Spleen (tissue), 11 donors: ENCODE measurements around the gene TERT. TPM values are rescaled to one million over a fixed set of nuclear protein-coding genes. Genes with fewer than 3 reads are reported as not detected.

Experiments
- DNase-seq: peaks from one replicate; pipeline ENCODE4 v3.0.0-alpha.2; 2020
- H3K27ac ChIP-seq, 8 donors: fragments of 200-600 bp; sonication (generic) in 7 of 8; 1 replicate in 4 of 8; 2 replicates in 4 of 8; pipeline versions ENCODE4 v1.5.0 to v1.8.0; 2016 to 2021; ENCODE audit warnings: inconsistent platforms in 4 of 8, mild to moderate bottlenecking in 4 of 8, moderate library complexity in 1 of 8
- H3K27me3 ChIP-seq, 7 donors: fragments of 200-600 bp; sonication (generic) in 6 of 7; replicated peaks in 1 of 7; 1 replicate in 4 of 7; 2 replicates in 3 of 7; pipeline versions ENCODE4 v1.5.0 to v1.8.0; 2016 to 2021; ENCODE audit warnings: inconsistent platforms in 3 of 7, mild to moderate bottlenecking in 1 of 7
- H3K36me3 ChIP-seq, 6 donors: fragments of 200-600 bp; sonication (generic) in 5 of 6; 1 replicate in 4 of 6; 2 replicates in 2 of 6; pipeline versions ENCODE4 v1.5.0 to v1.8.0; 2016 to 2021; ENCODE audit warnings: inconsistent platforms in 2 of 6
- H3K4me1 ChIP-seq, 6 donors: fragments of 200-600 bp; sonication (generic) in 5 of 6; 1 replicate in 3 of 6; 2 replicates in 3 of 6; pipeline versions ENCODE4 v1.5.0 to v1.8.0; 2016 to 2021; ENCODE audit warnings: inconsistent platforms in 3 of 6
- H3K4me3 ChIP-seq, 8 donors: fragments of 200-600 bp; sonication (generic) in 7 of 8; 1 replicate in 4 of 8; 2 replicates in 4 of 8; pipeline versions ENCODE4 v1.5.0 to v1.8.0; 2016 to 2021; ENCODE audit warnings: inconsistent platforms in 4 of 8, mild to moderate bottlenecking in 4 of 8, moderate library complexity in 2 of 8
- H3K9me3 ChIP-seq, 8 donors: fragments of 200-600 bp; sonication (generic) in 7 of 8; 1 replicate in 4 of 8; 2 replicates in 4 of 8; pipeline versions ENCODE4 v1.5.0 to v1.8.0; 2016 to 2021; ENCODE audit warnings: inconsistent platforms in 4 of 8
- POLR2A ChIP-seq, 3 donors: fragments of 450-650 bp; IDR thresholded peaks; one replicate each; pipeline ENCODE4 v1.5.1; 2017; ENCODE audit warnings: antibody characterized with exemption in 3 of 3, mild to moderate bottlenecking in 1 of 3
- POLR2AphosphoS5 ChIP-seq, 3 donors: sonication (generic); formaldehyde crosslinking; IDR thresholded peaks; one replicate each; pipeline ENCODE4 v1.5.1; 2017; ENCODE audit warnings: antibody characterized with exemption in 3 of 3
- WGBS, 5 donors: extraction: QIAGEN DNeasy Blood & Tissue Kit in 3 of 5; methylation state at CpG; one replicate each; pipeline versions ENCODE4 v1.1.5 to v1.1.7; 2013 to 2018; 5-methylcytosine and 5-hydroxymethylcytosine counted together
- intact Hi-C: fragments of 100-400 bp; cut with DNase I; formaldehyde crosslinking; loops from one replicate; pipeline ENCODE4 v1.15.0; 2023; ENCODE audit warnings: low total_unique reads
- polyA plus RNA-seq, 3 donors: library from polyadenylated mRNA; stranded (reverse); fragments of 200-250 nt; gene quantifications; one replicate each; pipeline ENCODE4 v1.2.1, GENCODE V29; 2013
- total RNA-seq, 7 donors: library from RNA; depleted of rRNA in 3 of 7; stranded (reverse); fragments of >200 nt in 3 of 7; fragmentation: NEBNext Ultra II Directional in 4 of 7; extraction: Animal tissue kit (Norgen Biotek cat#: 25700) in 4 of 7; gene quantifications; one replicate each; pipeline versions ENCODE4 v1.1.0 to v1.2.1, GENCODE V29; 2016 to 2021
- TF ChIP-seq, protein P1 (sequence below), 11 experiments: fragments of 200-600 bp in 7 of 11; fragments of 450-650 bp in 4 of 11; sonication (generic) in 4 of 11; IDR thresholded peaks in 8 of 11; conservative IDR thresholded peaks in 3 of 11; 1 replicate in 7 of 11; 2 replicates in 4 of 11; pipeline versions ENCODE4 v1.4.0 to v1.8.0; 2016 to 2021; ENCODE audit warnings: antibody characterized with exemption in 11 of 11, inconsistent platforms in 4 of 11, mild to moderate bottlenecking in 1 of 11
- donor health status: healthy with polysubstance abuse.
- donor health status: DM: no; HTN: no; CAD: no; lungs with moderate emphysema.
- donor health status: DM: no; HTN: no; CAD: no.
- donor health status: Bipolar disorder and iron deficiency.
- donor health status: healthy.
- donor health status: DM: no; HTN: no; CAD: no.
- donor health status: DM: yes; HTN: yes; CAD: no.

TERT gene
- total and polyA plus RNA-seq, 10 donors, result 0.09 to 5.3 (median 0.40) TPM; not detected in 2

DNA sequence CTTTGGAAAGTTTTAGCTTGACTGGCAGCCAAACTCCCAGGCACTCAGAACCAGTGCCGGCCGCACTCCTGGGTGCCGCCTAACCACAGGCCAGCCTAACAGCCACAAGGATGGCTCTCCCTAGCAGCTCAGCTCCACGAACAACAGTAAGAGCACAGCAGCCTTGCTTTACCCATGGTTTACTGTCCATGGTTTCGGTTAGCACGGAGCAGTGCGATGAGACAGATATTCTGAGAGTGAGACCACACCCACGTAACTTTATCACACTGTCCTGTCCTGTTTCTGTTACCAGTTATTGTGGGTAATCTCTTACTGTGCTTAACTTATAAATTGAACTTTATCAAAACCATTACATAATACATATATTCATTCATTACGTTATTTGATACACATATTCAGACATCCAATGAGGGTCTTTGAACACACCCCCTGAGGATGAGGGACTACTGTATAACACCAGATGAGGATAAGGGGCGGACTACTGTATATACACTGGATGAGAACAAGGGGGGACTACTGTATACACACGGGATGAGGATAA lies 37.7 kb upstream of the TERT start:
- WGBS, 5 donors, result 84 to 94% (median 90%) methylated on average over 11 of the region's 11 CpGs
- intact Hi-C loops, result no loop called here
- Histone ChIP-seq H3K27ac (no peak overlapping the region), H3K27me3 (no peaks in the 10 kb centered on the region), H3K4me1 (peaks cover 0 to 20% (median 0%) of the 10 kb centered on the region in 6 donors), H3K9me3 (no peaks in the 10 kb centered on the region), H3K4me3 (no peak overlapping the region), H3K36me3 (peaks cover 3 to 90% (median 75%) of the 10 kb centered on the region in 6 donors)
- peak; percentile 23 for DNase-seq
- TF ChIP-seq, protein P1, sequence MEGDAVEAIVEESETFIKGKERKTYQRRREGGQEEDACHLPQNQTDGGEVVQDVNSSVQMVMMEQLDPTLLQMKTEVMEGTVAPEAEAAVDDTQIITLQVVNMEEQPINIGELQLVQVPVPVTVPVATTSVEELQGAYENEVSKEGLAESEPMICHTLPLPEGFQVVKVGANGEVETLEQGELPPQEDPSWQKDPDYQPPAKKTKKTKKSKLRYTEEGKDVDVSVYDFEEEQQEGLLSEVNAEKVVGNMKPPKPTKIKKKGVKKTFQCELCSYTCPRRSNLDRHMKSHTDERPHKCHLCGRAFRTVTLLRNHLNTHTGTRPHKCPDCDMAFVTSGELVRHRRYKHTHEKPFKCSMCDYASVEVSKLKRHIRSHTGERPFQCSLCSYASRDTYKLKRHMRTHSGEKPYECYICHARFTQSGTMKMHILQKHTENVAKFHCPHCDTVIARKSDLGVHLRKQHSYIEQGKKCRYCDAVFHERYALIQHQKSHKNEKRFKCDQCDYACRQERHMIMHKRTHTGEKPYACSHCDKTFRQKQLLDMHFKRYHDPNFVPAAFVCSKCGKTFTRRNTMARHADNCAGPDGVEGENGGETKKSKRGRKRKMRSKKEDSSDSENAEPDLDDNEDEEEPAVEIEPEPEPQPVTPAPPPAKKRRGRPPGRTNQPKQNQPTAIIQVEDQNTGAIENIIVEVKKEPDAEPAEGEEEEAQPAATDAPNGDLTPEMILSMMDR (IDR thresholded peaks at IDR 0.05 in 8 of 11, conservative IDR thresholded peaks at IDR 0.05 in 3 of 11), result no peak
- TF ChIP-seq POLR2A (IDR thresholded peaks at IDR 0.05) (no peak), POLR2AphosphoS5 (IDR thresholded peaks at IDR 0.05) (no peak)

DNA sequence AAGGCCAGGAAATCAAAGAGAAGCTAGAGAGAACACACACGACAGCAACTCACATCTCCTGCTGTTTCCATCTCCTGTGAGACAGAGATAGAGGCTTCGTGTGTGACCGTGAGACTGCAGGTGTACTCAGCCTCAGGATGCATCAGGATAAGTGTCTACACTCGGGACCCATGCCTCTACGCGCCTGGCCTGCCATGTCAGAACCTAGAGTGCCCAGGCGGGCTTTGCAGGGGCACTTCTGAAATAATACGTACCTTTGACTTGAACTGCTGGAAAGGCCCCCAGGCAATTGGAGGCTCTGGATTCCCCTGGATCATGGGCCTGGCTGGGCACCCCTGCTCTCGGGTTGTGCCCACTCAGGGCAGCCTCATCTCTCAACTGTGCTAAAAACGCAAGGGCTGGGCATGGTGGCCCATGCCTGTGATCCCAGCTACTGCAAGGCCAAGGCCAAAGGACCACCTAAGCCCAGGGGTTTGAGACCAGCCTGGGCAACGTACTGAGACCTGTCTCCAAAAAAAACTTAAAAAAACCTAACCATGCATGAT lies 37.1 kb upstream of the TERT start:
- peaks cover 3 to 89% (median 69%) of the 10 kb centered on the region in 6 donors for H3K36me3 ChIP-seq

DNA sequence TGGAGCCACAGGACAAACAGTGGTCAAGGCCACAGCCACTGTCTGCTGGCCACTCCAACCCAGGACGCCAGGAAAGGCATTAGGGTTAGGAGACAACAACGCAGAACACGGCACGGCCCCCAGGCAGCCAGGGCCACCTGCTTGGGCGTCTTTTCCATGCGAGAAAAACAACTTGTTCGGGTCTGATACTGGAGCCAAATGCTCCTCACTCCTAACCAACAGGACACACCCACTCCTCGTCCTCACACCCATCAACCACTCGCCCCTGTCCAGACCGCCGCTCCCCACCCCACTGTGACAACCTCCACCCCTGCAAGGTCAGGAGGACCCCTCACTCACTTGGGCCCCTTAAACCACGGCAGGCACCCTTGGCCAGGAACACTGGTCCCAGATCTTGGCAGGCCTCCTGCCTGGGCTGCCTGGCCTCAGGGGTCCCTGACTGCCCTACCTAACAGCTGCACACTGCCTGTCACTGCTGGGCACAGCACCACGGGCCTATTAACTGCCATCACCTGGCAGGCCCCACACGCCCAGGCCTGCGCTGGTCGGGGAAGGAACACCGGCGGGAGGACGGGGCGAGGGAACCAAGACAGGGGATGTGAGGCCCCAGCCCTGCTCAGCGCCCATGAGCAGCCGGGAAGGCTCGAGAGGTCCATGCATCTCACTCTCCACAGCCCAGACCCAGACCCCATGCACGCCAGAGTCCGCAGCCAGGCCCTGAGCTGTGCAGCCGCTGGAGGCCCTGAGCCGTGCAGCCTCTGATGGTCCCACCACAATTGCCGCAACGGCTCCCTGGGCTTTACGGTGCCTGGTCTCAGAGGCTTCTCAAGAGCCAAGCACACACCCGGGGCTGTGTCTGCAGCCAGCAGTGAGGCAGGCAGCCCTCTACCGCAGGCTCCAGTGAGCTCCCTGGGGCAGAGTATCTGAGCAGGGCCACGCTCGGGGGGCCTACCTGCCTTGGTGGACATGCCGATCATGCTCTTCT lies 36.3 kb upstream of the TERT start:
- peak overlapping the region in 1 of 8 donors; percentile 24 for H3K27ac ChIP-seq
- intact Hi-C loops, result no loop called here
- H3K9me3 ChIP-seq, result no peaks in the 10 kb centered on the region
- H3K4me1 ChIP-seq, result peaks cover 0 to 7% (median 0%) of the 10 kb centered on the region in 6 donors
- 93 to 97% (median 95%) methylated on average over 27 to 35 of the region's 35 CpGs for WGBS, 5 donors
- TF ChIP-seq, protein P1 (IDR thresholded peaks at IDR 0.05 in 8 of 11, conservative IDR thresholded peaks at IDR 0.05 in 3 of 11), result no peak
- TF ChIP-seq POLR2AphosphoS5 (IDR thresholded peaks at IDR 0.05), result peak in 1 of 3 donors; percentile 51
- no peak for TF ChIP-seq POLR2A (IDR thresholded peaks at IDR 0.05)
- H3K4me3 ChIP-seq, result no peak overlapping the region
- peaks cover 3 to 89% (median 61%) of the 10 kb centered on the region in 6 donors for H3K36me3 ChIP-seq
- H3K27me3 ChIP-seq, result no peaks in the 10 kb centered on the region
- DNase-seq, result peak; percentile 73

More for the DNA sequence above, 37.1 kb upstream of the TERT start:
- peaks cover 0 to 15% (median 0%) of the 10 kb centered on the region in 6 donors for H3K4me1 ChIP-seq
- H3K27ac ChIP-seq, result no peak overlapping the region
- WGBS, 5 donors, result 90 to 92% (median 90%) methylated on average over 11 of the region's 11 CpGs
- TF ChIP-seq, protein P1 (IDR thresholded peaks at IDR 0.05 in 8 of 11, conservative IDR thresholded peaks at IDR 0.05 in 3 of 11), result no peak
- no peak for TF ChIP-seq POLR2A (IDR thresholded peaks at IDR 0.05)
- TF ChIP-seq POLR2AphosphoS5 (IDR thresholded peaks at IDR 0.05), result no peak
- H3K27me3 ChIP-seq, result no peaks in the 10 kb centered on the region
- DNase-seq, result peak; percentile 47
- intact Hi-C loops, result no loop called here
- no peak overlapping the region for H3K4me3 ChIP-seq
- H3K9me3 ChIP-seq, result no peaks in the 10 kb centered on the region
